Measurements from ENCODE around the gene RHOT2.

- TF ChIP-seq, protein P1, sequence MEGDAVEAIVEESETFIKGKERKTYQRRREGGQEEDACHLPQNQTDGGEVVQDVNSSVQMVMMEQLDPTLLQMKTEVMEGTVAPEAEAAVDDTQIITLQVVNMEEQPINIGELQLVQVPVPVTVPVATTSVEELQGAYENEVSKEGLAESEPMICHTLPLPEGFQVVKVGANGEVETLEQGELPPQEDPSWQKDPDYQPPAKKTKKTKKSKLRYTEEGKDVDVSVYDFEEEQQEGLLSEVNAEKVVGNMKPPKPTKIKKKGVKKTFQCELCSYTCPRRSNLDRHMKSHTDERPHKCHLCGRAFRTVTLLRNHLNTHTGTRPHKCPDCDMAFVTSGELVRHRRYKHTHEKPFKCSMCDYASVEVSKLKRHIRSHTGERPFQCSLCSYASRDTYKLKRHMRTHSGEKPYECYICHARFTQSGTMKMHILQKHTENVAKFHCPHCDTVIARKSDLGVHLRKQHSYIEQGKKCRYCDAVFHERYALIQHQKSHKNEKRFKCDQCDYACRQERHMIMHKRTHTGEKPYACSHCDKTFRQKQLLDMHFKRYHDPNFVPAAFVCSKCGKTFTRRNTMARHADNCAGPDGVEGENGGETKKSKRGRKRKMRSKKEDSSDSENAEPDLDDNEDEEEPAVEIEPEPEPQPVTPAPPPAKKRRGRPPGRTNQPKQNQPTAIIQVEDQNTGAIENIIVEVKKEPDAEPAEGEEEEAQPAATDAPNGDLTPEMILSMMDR (IDR thresholded peaks at IDR 0.05), result no peak
- TF ChIP-seq POLR2A (IDR thresholded peaks at IDR 0.05), result no peak
These were observed 35.2 kb upstream of the RHOT2 start for GRCh38 chr16:632486-633335.

Data from uterus (tissue), 2 donors.